ENCODE measurements around the gene IL17C.

Gene IL17C

DNA sequence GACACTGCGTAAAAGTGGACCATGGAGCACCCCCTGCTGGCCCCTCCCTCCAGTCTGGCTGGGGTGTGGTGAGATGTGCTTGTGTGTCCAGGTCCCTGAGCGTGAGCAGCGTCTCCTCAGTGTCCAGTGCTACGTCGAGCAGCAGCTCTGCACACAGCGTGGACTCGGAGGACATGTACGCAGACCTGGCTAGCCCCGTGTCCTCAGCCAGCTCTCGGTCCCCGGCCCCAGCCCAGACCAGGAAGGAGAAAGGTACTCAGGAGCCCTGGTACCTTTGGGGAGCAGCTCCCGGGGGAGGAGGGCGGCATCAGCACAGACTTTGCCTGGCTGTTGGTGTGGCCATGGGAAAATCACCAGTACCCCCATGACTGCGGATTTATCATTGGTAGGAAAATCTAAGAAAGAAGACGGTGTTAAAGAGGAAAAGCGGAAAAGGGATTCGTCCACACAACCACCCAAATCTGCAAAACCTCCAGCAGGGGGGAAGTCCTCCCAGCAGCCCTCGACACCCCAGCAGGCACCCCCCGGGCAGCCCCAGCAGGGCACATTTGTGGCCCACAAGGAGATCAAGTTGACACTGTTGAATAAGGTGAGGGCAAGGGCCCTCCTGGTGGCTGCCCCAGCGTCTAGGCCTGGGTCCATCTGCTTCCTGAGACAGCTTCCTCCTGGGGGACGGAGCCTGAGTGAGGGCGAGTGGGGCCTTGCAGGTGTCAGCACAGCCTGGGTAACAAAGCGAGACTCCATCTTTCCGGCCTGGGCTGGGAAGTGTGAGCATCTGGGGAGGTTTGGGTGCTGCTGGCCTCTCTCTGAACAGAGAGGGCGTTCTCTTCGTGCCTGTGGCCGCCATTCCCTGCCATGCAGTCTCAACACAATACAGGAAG is 10.6 kb upstream of the IL17C start:
- DNase-seq (ENCODE audit: low spot score): no peak

DNA sequence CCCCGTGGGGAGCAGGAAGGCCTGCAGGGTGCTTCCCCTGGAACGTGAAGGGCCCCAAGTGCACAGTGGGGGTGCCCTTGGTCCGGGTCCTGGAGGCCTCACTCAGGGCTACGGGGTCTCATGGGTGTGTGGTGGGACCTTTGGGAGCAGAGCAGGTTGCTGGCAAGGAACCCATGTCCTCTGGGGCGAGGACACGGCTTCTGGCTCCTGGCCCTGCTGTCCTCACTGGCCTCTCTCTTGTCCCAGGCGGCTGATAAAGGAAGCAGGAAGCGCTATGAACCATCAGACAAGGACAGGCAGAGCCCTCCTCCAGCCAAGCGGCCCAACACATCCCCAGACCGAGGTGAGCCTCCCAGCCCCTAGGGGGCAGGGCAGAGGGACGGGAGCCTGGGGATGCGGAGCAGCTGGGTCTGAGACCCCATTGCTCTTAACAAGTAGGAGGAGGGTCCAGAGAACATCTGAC is 9.8 kb upstream of the IL17C start:
- DNase-seq (ENCODE audit: low spot score): no peak

DNA sequence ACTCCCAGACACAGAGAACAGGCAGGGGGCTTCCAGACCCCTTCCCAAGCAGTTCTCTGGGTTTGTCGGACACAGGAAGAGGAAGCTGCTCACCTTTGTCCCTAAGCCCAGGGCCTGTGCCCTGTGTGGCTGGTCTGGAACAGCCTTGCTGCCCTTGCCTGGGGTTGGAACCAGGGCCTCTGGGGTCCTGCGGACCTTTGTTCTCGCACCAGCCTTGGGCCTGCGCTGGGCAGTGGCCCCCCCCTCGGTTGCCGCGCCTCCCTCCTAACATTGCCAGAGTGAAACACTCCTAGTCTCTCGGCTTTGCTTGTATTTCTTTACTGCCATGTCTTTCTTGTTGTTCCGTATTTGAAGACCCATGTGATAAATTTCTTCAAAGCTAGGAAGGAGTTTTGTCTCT is 8.5 kb upstream of the IL17C start:
- no peak for DNase-seq (ENCODE audit: low spot score)

DNA sequence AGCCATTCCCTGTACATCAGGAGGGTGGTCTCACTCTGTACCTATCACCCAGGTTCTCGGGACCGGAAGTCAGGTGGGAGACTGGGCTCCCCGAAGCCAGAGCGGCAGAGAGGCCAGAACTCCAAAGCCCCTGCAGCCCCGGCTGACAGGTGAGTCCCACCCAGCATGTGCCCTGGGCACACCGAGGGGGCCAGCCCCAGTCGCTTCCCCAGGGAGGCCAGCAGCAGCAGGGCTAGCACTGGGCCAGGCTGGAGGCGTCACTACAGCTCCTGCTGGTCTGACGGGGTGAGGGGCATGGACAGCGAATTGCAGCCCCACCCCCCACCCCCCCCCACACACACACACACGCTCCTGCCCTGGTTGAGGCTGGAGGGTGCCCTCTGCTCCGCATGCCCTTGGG is 7.9 kb upstream of the IL17C start:
- DNase-seq (ENCODE audit: low spot score): no peak

DNA sequence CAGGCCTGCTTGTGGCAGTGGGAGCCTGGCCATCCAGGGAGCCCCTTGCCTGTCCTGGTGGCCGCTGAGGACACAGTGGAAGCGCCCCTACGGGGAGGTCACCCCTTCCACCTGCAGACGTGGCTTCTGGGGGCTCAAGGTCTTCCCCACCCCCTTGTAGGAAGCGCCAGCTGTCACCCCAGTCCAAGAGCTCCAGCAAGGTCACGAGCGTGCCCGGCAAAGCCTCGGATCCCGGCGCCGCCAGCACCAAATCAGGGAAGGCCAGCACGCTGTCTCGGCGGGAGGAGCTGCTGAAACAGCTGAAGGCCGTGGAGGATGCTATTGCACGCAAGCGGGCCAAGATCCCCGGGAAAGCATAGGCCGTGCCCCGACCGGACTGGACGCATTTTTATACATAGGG is 7.4 kb upstream of the IL17C start:
- DNase-seq (ENCODE audit: low spot score): no peak

DNA sequence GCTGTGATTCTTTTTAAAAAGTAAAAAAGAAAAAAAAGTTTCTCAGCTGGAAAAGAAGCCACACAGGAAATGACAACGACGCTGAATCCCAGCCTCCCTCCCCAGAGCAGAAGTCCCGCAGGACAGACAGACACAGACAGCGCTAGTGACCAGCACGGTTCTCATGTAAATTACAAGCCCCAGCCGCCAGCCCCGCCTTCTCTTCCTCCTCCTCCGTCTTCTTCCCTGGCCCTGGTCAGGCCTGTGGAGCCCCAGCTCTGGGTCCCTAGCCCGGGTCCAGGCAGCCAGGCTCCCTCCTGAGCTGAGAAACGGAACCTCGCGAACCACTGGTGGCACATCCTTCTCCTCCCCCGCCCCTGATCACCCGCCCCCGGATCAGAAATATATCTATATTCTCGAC is 7.0 kb upstream of the IL17C start:
- DNase-seq (ENCODE audit: low spot score): no peak

DNA sequence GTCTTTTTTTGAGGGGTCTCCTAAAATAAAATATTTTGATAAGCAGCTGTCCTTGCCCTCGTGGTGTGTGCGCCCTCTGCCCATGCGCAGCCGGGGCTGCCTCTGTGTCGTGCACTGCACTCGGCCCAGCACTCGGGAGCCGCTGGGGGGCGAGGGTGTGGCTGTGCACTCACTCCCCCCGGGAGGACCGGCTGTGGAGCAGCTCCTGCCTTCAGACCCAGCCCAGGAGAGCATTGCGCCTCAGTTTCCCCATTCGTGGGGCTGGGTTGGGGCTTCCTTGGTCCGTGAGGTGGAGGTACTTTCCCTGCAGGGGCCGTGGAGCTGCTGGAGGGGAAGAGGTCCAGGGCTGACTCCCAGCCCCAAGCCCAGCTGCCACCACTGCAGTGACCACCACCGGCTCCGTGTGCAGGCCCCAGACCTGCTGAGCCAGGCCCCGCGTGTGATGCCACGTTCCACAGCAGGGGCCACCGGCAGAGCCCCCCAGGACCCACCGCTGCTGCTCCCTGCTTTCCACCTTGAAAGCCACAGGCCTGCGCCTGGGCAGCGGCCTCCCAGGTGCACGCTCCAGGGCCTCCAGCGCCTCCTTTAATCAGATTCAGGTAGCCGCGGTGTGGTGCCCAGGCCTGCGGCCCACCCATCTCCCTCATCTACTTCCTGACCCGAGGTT is 6.3 kb upstream of the IL17C start:
- DNase-seq (ENCODE audit: low spot score): no peak

DNA sequence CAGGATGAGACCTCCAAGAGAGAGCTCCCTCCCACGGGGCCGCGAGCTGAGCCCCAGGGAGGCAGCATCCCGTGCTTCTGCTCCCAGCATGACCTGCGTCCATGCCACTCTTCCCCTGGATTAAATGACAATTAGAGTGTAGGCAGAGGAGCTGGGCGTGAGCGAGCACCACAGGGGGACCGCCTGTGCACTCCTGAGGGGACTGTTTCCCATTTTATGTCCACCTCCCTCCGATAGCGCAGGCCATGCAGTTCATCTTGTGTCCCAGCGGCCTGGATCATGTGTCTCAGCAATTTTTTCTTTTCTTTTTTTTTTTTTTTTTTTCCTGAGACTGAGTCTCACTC is 5.8 kb upstream of the IL17C start:
- no peak for DNase-seq (ENCODE audit: low spot score)

DNA sequence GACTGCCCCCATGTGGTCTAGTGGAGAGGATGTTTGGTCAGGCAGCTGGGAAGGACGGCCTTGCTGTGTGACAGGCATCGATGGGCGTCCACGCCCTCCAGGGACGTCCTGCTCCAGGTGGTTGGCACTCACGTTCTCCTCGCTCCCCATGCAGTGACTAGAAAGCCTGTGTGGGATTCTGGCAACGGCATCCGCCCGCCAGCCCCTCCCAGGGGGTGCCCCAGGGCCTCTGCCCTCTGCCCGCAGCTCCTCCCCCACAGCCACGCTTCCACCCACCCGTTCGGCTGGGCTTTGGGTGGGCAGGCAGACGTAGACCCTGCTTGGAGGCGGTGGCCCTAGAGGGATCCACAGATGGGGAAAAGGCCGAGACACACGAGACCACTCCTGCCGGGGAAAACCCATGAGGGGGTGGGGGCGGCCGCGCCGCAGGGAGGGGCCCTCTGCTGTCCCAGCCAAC is 4.7 kb upstream of the IL17C start:
- DNase-seq (ENCODE audit: low spot score): peak; percentile 10

DNA sequence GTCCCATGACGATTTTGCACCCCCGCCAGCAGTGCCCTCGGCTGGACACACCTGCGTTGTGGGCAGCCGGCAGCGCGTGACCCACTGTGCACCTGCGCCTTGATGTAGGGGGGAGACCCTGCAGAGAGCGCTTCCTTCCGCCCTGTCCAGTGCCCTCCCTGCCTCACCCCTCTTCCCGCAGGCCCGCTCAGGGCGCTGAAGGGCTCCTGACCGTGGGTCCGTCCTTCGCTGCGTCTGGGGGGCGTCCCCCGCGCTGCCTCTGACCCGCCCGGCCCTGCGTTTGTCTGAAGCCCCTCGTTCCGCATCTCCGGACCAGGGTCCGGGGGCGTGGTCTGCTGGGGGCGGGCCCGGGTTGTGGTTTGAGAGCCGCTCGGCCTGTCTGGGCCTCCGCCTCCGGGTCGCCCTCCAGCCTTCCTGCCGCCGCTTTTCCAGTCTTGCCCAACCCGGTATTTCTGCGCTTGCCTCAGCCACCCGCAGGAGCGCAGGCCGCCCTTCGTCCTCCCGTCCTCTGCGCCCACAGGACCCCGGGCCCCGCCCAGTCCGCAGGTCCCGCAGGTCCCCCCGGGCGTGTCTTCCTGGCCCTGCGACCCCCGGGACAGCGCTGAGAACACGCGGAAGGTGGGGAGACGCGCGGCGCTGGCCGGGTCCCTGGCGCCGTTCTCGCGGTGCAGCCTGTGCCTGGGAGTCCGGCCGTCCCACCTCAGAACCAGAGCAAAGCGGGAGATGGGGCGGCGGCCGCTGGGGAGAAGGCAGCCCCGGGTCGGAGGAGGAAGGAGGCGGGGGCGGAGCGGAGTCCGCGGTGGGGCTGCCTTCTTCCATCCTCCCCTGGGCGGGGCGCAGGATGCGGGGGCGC is 4.0 kb upstream of the IL17C start:
- no peak for DNase-seq (ENCODE audit: low spot score)

DNA sequence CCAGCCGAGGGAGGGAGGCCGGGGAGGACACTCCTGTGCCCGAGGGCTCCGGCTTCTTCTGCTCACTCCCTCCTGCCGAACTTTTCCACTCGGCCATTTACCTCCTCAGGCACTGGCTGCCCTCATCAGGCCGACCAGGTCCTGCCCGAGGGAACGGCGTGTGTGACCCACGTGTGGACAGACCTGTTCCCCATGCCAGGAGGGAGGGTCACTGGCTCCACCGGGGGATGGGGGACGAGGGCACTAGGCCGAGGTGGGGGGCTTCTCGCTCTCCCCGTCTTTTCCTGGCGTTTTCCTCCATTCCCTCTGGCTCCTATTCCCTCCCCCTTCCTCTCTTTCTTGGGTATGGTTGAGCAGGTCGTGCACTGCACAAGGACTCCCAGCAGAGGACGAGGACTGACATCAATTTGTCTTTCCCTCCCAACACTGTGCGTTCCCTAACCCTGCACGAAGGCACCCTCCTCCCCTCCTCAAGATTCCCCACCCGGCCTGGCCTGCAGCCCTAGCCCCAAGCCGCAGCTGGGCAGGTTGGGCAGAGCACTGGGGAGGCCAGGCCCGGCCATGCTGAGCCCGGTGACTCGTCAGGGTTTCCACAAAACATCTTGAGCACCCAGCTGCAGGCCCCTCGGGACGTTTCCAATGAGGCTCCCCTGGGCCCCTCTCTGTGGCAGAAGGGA is 3.2 kb upstream of the IL17C start:
- no peak for DNase-seq (ENCODE audit: low spot score)

DNA sequence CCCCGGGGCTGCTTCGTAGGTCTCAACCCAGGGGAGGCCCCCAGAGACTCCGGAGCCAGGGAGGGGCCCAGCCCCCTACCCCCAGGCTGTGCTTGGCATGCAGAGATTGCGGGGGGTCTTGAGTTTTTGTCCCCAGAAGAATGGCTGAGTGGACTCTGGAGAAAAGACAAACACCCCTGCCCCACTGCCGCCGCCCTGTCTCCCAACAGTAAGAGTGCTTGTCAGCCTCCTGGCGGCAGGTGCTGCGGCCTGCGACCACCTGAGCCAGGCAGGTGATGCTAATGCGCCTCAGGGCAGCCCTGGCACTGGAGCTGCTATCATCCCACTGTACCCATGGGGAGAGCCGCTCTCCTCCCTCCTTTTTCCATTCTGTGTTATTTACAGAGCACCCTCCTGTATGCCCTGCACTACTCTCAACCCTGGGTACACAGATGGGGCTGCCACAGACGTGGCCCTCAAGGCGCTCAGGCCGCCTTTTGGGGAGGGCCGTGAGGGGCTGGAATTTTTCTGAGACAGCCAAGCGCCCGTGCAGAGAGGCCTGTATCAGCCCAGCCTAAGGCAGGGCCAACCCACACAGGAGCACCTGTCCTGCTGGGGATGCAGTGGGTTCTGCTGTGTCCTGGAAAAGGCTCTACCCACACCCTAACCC is 2.6 kb upstream of the IL17C start:
- DNase-seq (ENCODE audit: low spot score): no peak

DNA sequence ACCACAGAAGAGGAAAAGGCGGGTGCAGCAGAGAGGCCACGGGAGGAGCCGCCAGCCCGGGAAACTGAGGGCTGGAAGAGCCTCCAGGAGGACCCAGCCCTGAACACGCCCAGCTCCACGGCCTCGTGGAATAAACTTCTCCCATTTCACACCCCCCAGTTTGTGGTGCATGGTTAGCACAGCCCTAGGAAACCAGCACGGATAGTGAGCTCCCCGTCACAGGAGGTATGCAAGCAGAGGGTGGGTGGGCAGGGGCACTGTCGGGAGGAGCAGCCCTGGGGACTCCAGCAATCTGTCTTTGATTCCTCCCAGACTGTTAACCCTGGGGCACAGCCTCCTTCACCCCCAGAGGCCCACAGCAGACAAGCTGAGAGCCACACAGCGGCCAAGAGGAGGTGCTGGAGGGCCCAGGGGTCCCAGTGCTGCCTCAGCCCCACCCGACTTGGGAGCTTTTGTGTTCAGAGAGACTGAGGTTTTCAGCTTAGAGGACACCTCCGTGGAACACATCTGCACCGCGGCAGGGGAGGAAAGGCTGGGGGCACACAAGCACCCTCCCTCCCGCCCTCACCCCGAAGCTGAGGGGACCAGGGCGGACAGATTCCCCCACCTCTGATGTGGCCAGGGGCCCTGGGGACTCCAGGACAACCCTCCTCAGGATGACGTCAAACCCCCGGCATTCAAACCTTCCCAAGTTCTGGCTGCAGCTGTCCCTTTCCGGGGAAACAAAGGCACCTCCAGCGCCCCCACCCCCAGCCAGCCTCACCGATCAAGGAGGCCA is 1.7 kb upstream of the IL17C start:
- no peak for DNase-seq (ENCODE audit: low spot score)

DNA sequence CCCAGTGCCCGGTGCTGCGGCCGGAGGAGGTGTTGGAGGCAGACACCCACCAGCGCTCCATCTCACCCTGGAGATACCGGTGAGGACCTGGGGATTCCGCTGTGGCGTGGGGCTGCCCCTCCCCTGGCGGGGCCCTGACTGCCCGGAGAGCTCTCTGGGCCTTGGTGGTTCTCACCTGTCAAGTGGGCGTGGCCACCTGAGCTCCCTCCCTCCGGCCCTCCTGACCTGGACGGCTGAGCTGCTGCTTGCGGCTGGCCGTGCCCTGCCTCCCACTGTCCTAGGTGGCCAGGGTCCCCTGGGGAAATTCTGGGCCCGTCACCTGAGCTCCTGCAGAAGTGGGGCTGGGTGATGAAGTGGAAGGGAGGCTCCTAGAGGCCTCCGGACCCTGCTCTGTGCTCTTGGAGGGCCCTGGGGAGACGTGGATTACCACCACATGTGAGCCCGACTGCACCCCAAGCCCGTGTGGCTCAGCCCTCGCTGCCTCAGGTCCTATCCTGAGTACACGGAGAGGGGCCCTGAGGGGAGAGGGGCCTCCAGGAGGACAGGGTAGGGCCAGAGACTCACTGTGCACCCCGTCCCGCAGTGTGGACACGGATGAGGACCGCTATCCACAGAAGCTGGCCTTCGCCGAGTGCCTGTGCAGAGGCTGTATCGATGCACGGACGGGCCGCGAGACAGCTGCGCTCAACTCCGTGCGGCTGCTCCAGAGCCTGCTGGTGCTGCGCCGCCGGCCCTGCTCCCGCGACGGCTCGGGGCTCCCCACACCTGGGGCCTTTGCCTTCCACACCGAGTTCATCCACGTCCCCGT is 1.1 kb downstream of the IL17C start:
- DNase-seq (ENCODE audit: low spot score): no peak

DNA sequence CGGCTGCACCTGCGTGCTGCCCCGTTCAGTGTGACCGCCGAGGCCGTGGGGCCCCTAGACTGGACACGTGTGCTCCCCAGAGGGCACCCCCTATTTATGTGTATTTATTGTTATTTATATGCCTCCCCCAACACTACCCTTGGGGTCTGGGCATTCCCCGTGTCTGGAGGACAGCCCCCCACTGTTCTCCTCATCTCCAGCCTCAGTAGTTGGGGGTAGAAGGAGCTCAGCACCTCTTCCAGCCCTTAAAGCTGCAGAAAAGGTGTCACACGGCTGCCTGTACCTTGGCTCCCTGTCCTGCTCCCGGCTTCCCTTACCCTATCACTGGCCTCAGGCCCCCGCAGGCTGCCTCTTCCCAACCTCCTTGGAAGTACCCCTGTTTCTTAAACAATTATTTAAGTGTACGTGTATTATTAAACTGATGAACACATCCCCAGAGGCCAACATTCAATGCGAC is 1.7 kb downstream of the IL17C start:
- DNase-seq (ENCODE audit: low spot score): no peak

DNA sequence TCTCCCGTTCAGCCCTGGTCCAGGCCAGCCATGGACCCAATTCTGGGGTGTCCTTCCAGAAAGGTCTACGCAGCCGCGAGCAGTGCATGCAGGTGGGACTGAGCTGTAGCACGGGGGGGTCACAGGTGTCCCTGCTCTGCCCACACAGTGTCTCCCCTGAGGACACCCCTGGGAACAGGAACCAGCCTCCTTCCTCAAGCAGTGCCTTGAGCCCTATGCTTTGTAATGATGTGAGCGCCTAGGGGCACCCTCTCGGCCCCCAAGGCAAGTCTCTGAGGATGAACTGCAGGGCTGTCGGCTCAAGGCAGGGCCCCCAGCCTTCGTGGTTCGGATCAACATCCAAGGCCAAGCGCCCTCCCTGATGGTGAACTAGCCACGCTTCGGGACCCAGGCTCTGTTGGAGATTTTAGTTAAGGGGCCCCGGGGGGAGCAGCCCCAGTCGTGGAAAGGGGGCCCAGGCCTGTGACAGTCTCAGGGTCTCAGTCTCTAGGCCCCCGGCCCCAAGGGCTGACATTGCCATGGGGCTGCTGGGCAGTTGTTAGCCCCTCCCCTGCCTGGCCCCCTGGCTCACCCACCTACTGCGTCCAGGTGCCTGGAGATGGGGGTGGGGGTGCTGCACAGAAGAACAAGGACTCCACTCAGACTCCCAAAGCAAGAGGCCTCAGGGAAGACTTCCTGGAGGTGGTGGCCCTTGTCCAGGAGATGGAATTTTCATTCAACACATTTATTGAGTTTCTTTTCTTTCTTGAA is 2.3 kb downstream of the IL17C start:
- DNase-seq (ENCODE audit: low spot score): no peak

DNA sequence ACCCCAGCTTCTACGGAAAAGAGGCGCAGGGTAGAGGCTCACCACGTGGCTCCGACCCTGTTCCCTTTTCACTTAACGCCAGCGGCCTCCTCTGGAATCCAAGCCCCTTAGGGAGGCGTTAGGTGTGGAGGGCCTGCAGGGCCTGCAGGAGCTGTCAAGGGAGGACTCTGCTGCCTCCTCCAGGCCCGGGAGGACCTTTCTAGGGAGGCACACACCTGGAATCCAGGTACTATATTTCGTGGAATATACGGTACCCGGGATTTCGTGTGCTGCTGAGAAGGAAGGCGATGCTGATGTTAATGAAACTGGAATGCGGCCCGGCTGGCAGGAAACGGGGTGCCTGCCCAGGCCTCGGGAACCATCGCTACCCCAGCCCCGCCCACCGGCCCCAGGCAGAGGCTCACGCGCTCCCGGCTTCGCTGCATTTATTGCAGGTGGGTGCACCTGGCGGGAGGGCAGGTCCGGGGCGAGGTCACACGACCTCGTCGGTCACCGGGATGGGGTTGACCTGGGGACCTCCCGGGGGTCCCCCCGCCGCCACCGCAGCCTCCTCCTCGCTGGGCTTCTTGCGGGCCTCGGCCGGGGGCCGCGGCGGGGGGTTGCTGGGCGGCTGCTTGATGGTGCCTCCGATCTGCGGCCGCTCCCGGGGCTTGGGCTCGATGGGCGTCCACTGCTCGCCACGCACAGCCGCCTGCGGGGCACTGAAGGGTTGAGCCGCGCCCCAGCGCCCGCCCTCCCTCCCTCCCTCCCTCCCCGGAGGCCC is 4.7 kb downstream of the IL17C start:
- DNase-seq (ENCODE audit: low spot score): no peak

DNA sequence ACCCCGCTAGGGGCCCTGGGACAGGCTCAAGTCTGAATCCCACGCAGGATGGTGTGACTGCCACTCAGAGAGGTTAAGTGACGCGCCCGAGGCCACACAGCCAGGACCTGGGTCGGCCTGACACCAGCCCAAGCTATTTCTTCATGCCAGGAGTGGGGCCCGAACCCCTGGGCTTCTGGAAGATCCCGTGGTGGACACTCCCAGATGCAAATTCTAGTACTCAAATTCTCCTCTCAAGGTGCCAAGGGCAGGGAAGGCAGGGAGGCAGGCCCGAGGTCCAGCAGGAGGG is 5.2 kb downstream of the IL17C start:
- no peak for DNase-seq (ENCODE audit: low spot score)

DNA sequence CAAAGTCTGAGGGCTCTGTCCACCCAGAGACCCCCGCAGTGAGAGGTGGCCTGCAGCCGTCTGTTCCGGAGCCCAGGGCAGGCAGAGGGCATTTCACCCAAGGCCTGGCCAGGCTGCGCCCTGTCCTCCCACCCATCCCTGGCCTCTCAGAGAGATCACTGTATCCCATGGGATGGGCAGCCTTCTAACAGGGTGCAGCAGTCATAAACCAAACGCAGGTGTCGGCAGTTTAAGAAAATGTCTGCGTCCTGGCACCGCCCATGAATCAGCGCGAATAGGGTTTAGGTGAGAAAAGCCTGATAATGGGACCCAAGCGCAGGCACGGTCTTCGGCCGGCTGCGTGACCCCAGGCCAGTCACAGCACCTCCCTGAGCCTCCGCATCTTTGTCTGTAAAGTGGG is 7.1 kb downstream of the IL17C start:
- no peak for DNase-seq (ENCODE audit: low spot score)

Data from pons (tissue), 1 donor.